Activated CD4-positive, alpha-beta memory T cell treated with anti-CD3 and anti-CD28 coated beads for 36 hours (primary cell): ENCODE measurements around the gene FAM83F. TPM values are rescaled to one million over a fixed set of nuclear protein-coding genes. Genes with fewer than 3 reads are reported as not detected.

Experiments
- CTCF ChIA-PET: fragments of 350-600 bp; sonication (Branson Sonifier 250); formaldehyde crosslinking; loops from one replicate; lab custom pipeline; 2021; ENCODE audit warnings: antibody characterized with exemption, inconsistent platforms; lab: Charles Lee
- POLR2A ChIA-PET: fragments of 350-600 bp; sonication (Branson Sonifier 250); formaldehyde crosslinking; loops from one replicate; lab custom pipeline; 2021; ENCODE audit warnings: antibody characterized with exemption; lab: Charles Lee
- DNase-seq: peaks from one replicate; pipeline ENCODE4 v3.0.0-alpha.2; 2020
- H3K27ac Mint-ChIP-seq: one replicate; pipeline ENCODE4 v1.8.0; 2021; ENCODE audit warnings: mixed read lengths
- H3K27me3 Mint-ChIP-seq: one replicate; pipeline ENCODE4 v1.8.0; 2021; ENCODE audit warnings: mixed read lengths
- H3K36me3 Mint-ChIP-seq: one replicate; pipeline ENCODE4 v1.8.0; 2021; ENCODE audit warnings: mixed read lengths
- H3K4me1 Mint-ChIP-seq: one replicate; pipeline ENCODE4 v1.8.0; 2021; ENCODE audit warnings: low read depth, mixed read lengths
- H3K4me3 Mint-ChIP-seq: one replicate; pipeline ENCODE4 v1.8.0; 2021; ENCODE audit warnings: mild to moderate bottlenecking, mixed read lengths
- H3K9me3 Mint-ChIP-seq: one replicate; pipeline ENCODE4 v1.8.0; 2021; ENCODE audit warnings: mixed read lengths
- intact Hi-C: fragments of 100-400 bp; cut with micrococcal nuclease; formaldehyde crosslinking; loops from one replicate; pipeline ENCODE4 v1.15.1; 2023
- total RNA-seq, 2 experiments: library from RNA; stranded (reverse); gene quantifications; one replicate each; pipeline ENCODE4 v1.2.3, GENCODE V29; 2021

FAM83F gene
- total RNA-seq, 2 experiments from 2014 or later = 0.26 to 0.41 TPM

- ChIA-PET CTCF (interaction anchor here (0.6 to 4.6 kb wide), 7 partner anchors 12 to 291 kb away, joined by 3 to 37 read pairs (median 5); partner anchors contain the start of gene ADSL), POLR2A (interaction anchor here (0.7 to 3.1 kb wide), 8 partner anchors 8 to 291 kb away, joined by 3 to 33 read pairs (median 5); partner anchors contain the start of genes ADSL and TNRC6B)
- Mint-ChIP-seq H3K27ac (peak overlapping the region; percentile 97), H3K4me1 (peaks cover 76% of the 10 kb centered on the region), H3K9me3 (no peaks in the 10 kb centered on the region), H3K4me3 (peak overlapping the region; percentile 77), H3K27me3 (no peaks in the 10 kb centered on the region), H3K36me3 (no peaks in the 10 kb centered on the region)
- DNase-seq = no peak
- intact Hi-C loops = loop anchor here (5.0 kb wide), 4 partner anchors 141 to 291 kb away; partner anchors contain the start of gene ADSL
Measured at GRCh38 chr22:40056154-40056553, 61.4 kb downstream of the FAM83F start.

GRCh38 chr22:40056559-40056958 is 61.8 kb downstream of the FAM83F start:
- Mint-ChIP-seq H3K4me1 (peaks cover 72% of the 10 kb centered on the region), H3K36me3 (no peaks in the 10 kb centered on the region), H3K9me3 (no peaks in the 10 kb centered on the region), H3K27me3 (no peaks in the 10 kb centered on the region), H3K27ac (peak overlapping the region; percentile 97), H3K4me3 (no peak overlapping the region)
- DNase-seq = no peak
- POLR2A ChIA-PET = interaction anchor here (1.0 to 3.1 kb wide), 3 partner anchors 121 to 291 kb away, joined by 4 to 26 read pairs (median 9); partner anchors contain the start of genes ADSL and TNRC6B
- CTCF ChIA-PET = interaction anchor here (1.0 to 4.6 kb wide), 5 partner anchors 11 to 291 kb away, joined by 3 to 37 read pairs (median 4); partner anchors contain the start of gene ADSL
- intact Hi-C loops = loop anchor here (5.0 kb wide), 4 partner anchors 141 to 291 kb away; partner anchors contain the start of gene ADSL

GRCh38 chr22:40057652-40058051 is 62.9 kb downstream of the FAM83F start:
- H3K4me1 Mint-ChIP-seq = peaks cover 66% of the 10 kb centered on the region
- peak overlapping the region; percentile 9 for H3K4me3 Mint-ChIP-seq
- H3K9me3 Mint-ChIP-seq = no peaks in the 10 kb centered on the region
- POLR2A ChIA-PET = no interaction called here
- intact Hi-C loops = loop anchor here (5.0 kb wide), 4 partner anchors 140 to 290 kb away; partner anchors contain the start of gene ADSL
- no peaks in the 10 kb centered on the region for H3K27me3 Mint-ChIP-seq
- no peak for DNase-seq
- no peaks in the 10 kb centered on the region for H3K36me3 Mint-ChIP-seq
- H3K27ac Mint-ChIP-seq = peak overlapping the region; percentile 67
- CTCF ChIA-PET = no interaction called here

GRCh38 chr22:40058265-40058664 is 63.5 kb downstream of the FAM83F start:
- intact Hi-C loops = loop anchor here (5.0 kb wide), 4 partner anchors 139 to 289 kb away; partner anchors contain the start of gene ADSL
- H3K27me3 Mint-ChIP-seq = no peaks in the 10 kb centered on the region
- no peaks in the 10 kb centered on the region for H3K9me3 Mint-ChIP-seq
- no peaks in the 10 kb centered on the region for H3K36me3 Mint-ChIP-seq
- peak overlapping the region; percentile 67 for H3K27ac Mint-ChIP-seq
- peaks cover 64% of the 10 kb centered on the region for H3K4me1 Mint-ChIP-seq
- peak; percentile 67 for DNase-seq
- POLR2A ChIA-PET = interaction anchor here (1.0 kb wide), 1 partner anchor 14 kb away, joined by 4 read pairs; no protein-coding TSS in a partner anchor
- CTCF ChIA-PET = interaction anchor here (1.0 kb wide), 1 partner anchor 12 kb away, joined by 4 read pairs; no protein-coding TSS in a partner anchor
- H3K4me3 Mint-ChIP-seq = peak overlapping the region; percentile 40

GRCh38 chr22:40065981-40066380 is 71.2 kb downstream of the FAM83F start:
- peaks cover 59% of the 10 kb centered on the region for H3K4me1 Mint-ChIP-seq
- no peaks in the 10 kb centered on the region for H3K9me3 Mint-ChIP-seq
- no peaks in the 10 kb centered on the region for H3K27me3 Mint-ChIP-seq
- CTCF ChIA-PET = interaction anchor here (0.9 to 1.8 kb wide), 2 partner anchors 14 to 282 kb away, joined by 3 to 5 read pairs; no protein-coding TSS in a partner anchor
- H3K36me3 Mint-ChIP-seq = no peaks in the 10 kb centered on the region
- no peak overlapping the region for H3K27ac Mint-ChIP-seq
- intact Hi-C loops = no loop called here
- no peak overlapping the region for H3K4me3 Mint-ChIP-seq
- POLR2A ChIA-PET = interaction anchor here (0.8 to 1.8 kb wide), 3 partner anchors 10 to 111 kb away, joined by 3 to 6 read pairs (median 3); partner anchors contain the start of gene TNRC6B
- no peak for DNase-seq

- Mint-ChIP-seq H3K27ac (no peak overlapping the region), H3K27me3 (no peaks in the 10 kb centered on the region), H3K9me3 (no peaks in the 10 kb centered on the region), H3K4me3 (no peak overlapping the region), H3K36me3 (no peaks in the 10 kb centered on the region), H3K4me1 (peaks cover 66% of the 10 kb centered on the region)
- peak; percentile 31 for DNase-seq
- POLR2A ChIA-PET = no interaction called here
- intact Hi-C loops = no loop called here
- CTCF ChIA-PET = interaction anchor here (1.4 kb wide), 1 partner anchor 11 kb away, joined by 4 read pairs; no protein-coding TSS in a partner anchor
Measured at GRCh38 chr22:40067639-40068038, 72.9 kb downstream of the FAM83F start.

- no peaks in the 10 kb centered on the region for H3K36me3 Mint-ChIP-seq
- H3K4me3 Mint-ChIP-seq = no peak overlapping the region
Measured at GRCh38 chr22:40070701-40071100, 75.9 kb downstream of the FAM83F start.

GRCh38 chr22:40071720-40072119 is 77.0 kb downstream of the FAM83F start:
- Mint-ChIP-seq H3K4me3 (no peak overlapping the region), H3K27me3 (no peaks in the 10 kb centered on the region), H3K36me3 (no peaks in the 10 kb centered on the region), H3K27ac (no peak overlapping the region), H3K9me3 (no peaks in the 10 kb centered on the region), H3K4me1 (peaks cover 63% of the 10 kb centered on the region)
- ChIA-PET POLR2A (interaction anchor here (0.5 kb wide), 1 partner anchor 148 kb away, joined by 3 read pairs; no protein-coding TSS in a partner anchor), CTCF (interaction anchor here (1.0 kb wide), 1 partner anchor 10 kb away, joined by 3 read pairs; no protein-coding TSS in a partner anchor)
- intact Hi-C loops = no loop called here
- DNase-seq = no peak

More at GRCh38 chr22:40070701-40071100, 75.9 kb downstream of the FAM83F start:
- Mint-ChIP-seq H3K9me3 (no peaks in the 10 kb centered on the region), H3K27ac (no peak overlapping the region), H3K4me1 (peaks cover 63% of the 10 kb centered on the region), H3K27me3 (no peaks in the 10 kb centered on the region)
- intact Hi-C loops = no loop called here
- ChIA-PET CTCF (interaction anchor here (1.0 to 1.5 kb wide), 4 partner anchors 9 to 277 kb away, joined by 3 to 4 read pairs (median 4); no protein-coding TSS in a partner anchor), POLR2A (interaction anchor here (0.7 kb wide), 1 partner anchor 106 kb away, joined by 3 read pairs; no protein-coding TSS in a partner anchor)
- DNase-seq = no peak

- CTCF ChIA-PET = no interaction called here
- intact Hi-C loops = no loop called here
- H3K36me3 Mint-ChIP-seq = no peaks in the 10 kb centered on the region
Measured at GRCh38 chr22:40076702-40077645, 82.2 kb downstream of the FAM83F start.

GRCh38 chr22:40077646-40078016 is 82.9 kb downstream of the FAM83F start:
- DNase-seq = no peak
- Mint-ChIP-seq H3K36me3 (no peaks in the 10 kb centered on the region), H3K27ac (no peak overlapping the region), H3K27me3 (no peaks in the 10 kb centered on the region), H3K4me3 (no peak overlapping the region), H3K4me1 (peaks cover 42% of the 10 kb centered on the region), H3K9me3 (no peaks in the 10 kb centered on the region)
- intact Hi-C loops = no loop called here
- POLR2A ChIA-PET = no interaction called here
- CTCF ChIA-PET = no interaction called here

More at GRCh38 chr22:40076702-40077645, 82.2 kb downstream of the FAM83F start:
- Mint-ChIP-seq H3K27me3 (no peaks in the 10 kb centered on the region), H3K4me3 (peak overlapping the region; percentile 47), H3K9me3 (no peaks in the 10 kb centered on the region), H3K4me1 (peaks cover 42% of the 10 kb centered on the region), H3K27ac (peak overlapping the region; percentile 21)
- DNase-seq = no peak
- POLR2A ChIA-PET = interaction anchor here (0.6 kb wide), 1 partner anchor 16 kb away, joined by 4 read pairs; no protein-coding TSS in a partner anchor

GRCh38 chr22:40081662-40082061 is 86.9 kb downstream of the FAM83F start:
- ChIA-PET POLR2A (no interaction called here), CTCF (interaction anchor here (1.0 kb wide), 1 partner anchor 12 kb away, joined by 5 read pairs; no protein-coding TSS in a partner anchor)
- Mint-ChIP-seq H3K27ac (no peak overlapping the region), H3K36me3 (no peaks in the 10 kb centered on the region), H3K9me3 (no peaks in the 10 kb centered on the region), H3K4me3 (no peak overlapping the region), H3K4me1 (peaks cover 30% of the 10 kb centered on the region), H3K27me3 (no peaks in the 10 kb centered on the region)
- DNase-seq = no peak
- intact Hi-C loops = no loop called here
